ENCODE results near the gene LY6G5C.

The LY6G5C gene

DNA sequence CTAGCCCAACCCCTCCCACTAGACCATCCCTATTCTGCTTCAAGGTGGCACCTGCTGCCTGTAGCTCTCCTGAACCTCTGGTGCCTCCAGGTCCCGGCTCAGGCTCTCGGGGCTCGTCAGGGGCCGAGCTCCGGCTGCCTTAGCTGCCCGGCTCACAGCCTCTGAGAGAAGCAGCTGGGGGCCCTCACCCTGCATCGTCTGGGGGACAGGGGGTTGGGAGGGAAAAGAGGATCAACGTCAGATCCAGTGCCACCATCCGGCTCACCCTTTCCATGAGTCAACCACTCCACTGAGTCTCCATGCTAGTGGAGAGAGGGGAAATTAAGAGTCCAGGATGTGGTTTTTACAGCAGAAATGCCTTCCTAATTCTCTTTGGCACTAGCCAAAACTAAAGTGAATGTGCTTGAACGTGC, 41.4 kb downstream of the LY6G5C start:
- DNase-seq (ENCODE audit: low spot score): no peak

DNA sequence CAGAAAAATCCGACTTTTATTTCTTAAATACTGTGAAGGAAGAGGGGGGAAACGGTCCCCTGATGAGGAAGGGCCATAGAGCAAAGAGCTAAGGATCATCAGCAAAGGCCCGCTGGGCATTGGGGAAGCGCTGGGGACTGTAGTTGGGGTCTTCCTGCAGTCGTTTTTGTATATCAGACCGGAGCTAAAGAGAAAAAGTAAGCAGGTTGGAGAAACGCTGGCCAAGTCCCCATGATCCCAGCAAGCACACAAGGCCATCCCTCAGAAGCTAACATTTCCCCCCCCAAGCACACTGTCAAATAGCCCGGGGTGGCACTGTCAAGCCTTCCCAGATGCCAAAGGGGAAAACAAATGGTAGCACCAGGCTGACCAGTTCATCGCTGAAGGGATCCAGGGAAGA, 41.8 kb downstream of the LY6G5C start:
- no peak for DNase-seq (ENCODE audit: low spot score)

DNA sequence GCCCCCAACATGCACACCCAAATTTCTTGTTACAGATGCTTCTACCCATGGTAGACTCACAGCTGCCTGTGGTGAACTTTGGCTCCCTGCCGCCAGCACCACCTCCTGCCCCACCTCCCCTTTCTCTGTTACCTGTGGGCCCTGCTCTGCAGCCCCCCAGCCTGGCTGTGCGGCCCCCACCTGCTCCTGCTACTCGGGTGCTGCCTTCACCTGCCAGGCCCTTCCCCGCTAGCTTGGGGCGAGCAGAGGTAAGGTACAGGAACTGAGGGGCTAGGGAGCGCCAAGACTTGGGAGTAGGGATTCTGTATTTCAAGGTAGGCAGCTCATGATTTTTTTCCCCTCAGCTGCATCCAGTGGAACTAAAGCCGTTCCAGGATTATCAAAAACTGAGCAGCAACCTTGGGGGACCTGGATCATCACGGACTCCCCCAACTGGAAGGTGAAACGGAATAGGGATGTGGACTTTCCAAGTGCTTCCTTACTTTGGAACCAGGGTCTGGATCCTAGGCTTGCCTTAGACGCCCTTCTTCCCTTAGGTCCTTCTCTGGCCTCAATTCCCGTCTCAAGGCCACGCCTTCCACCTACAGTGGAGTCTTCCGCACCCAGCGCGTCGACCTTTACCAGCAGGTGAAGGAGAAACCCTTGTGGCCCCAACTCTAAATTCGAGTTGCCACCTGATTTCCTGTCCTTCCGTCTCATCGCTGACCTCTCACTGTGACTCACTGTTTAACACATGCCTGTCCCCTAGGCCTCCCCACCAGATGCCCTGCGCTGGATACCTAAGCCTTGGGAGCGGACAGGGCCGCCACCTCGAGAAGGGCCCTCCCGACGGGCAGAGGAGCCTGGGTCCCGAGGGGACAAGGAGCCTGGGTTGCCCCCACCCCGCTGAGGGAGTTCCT, 43.9 kb downstream of the LY6G5C start:
- no peak for DNase-seq (ENCODE audit: low spot score)

DNA sequence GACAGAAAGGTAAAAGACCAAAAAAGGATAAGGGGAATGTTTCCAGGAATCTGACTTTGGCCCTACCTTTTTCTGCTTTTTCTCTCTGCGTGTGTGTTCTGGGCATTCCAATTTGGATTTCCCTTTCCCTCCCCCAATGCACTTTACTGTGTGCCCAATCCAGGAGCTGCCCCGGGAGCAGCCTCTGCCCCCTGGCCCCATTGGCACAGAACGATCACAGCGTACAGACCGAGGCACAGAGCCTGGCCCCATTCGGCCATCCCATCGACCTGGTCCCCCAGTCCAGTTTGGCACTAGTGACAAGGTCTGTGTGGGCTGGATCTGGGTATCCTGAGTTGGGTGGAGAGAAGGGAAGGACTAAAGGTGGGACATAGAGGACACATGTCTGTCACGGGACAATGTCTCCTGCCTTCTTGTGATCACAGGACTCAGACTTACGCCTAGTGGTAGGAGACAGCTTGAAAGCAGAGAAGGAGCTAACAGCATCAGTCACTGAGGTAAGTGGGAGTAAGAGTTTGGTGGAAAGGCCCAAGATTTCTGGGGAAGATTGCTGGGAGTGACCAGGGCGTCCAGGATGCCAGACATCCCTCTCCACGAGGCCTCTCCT, 45.8 kb downstream of the LY6G5C start:
- DNase-seq (ENCODE audit: low spot score): no peak

DNA sequence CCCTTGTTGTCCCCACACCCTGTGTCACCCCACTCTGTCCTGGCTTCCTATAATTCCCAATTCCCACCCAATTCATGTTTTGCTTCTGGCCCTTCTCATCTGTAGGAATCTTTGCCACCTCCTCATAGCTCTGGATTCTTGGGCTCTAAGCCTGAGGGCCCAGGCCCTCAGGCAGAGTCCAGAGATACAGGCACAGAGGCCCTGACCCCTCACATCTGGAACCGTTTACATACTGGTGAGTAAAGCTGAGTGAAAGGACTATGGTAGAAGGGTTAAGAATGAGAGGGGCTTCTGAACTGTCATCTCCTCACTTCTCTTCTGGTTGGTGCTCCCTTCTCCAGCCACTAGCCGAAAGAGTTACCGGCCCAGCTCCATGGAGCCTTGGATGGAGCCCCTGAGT, 46.7 kb downstream of the LY6G5C start:
- DNase-seq (ENCODE audit: low spot score): no peak

DNA sequence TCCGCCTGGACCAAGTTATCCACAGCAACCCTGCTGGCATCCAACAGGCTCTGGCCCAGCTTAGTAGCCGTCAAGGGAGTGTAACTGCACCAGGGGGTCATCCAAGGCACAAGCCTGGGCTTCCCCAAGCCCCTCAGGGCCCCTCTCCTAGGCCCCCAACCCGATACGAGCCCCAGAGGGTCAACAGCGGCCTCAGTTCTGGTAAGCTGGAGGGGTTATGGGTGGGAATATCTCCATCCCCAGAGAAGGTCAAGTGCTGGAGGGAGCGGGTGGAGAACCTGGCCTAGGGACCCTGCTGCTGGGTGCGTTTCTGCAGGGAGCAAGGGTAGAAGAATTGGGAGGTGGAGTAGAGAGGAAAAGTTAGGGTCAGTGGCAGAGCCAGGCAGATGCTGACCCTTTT, 47.4 kb downstream of the LY6G5C start:
- DNase-seq (ENCODE audit: low spot score): no peak

DNA sequence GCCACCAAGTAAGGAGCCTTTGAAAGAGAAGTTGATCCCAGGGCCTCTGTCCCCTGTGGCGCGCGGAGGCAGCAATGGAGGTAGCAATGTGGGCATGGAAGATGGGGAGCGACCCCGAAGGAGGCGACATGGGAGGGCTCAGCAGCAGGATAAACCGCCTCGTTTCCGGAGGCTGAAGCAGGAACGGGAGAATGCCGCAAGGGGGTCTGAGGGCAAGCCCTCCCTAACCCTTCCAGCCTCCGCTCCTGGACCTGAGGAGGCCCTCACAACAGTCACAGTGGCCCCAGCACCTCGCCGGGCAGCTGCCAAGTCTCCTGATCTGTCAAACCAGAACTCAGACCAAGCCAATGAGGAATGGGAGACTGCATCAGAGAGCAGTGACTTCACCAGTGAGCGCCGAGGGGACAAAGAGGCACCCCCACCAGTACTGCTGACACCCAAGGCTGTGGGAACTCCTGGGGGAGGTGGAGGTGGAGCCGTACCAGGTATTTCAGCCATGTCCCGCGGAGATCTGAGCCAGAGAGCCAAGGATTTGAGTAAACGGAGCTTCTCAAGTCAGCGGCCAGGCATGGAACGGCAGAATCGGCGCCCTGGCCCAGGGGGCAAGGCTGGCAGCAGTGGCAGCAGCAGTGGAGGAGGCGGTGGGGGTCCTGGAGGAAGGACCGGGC, 48.5 kb downstream of the LY6G5C start:
- DNase-seq (ENCODE audit: low spot score): no peak

DNA sequence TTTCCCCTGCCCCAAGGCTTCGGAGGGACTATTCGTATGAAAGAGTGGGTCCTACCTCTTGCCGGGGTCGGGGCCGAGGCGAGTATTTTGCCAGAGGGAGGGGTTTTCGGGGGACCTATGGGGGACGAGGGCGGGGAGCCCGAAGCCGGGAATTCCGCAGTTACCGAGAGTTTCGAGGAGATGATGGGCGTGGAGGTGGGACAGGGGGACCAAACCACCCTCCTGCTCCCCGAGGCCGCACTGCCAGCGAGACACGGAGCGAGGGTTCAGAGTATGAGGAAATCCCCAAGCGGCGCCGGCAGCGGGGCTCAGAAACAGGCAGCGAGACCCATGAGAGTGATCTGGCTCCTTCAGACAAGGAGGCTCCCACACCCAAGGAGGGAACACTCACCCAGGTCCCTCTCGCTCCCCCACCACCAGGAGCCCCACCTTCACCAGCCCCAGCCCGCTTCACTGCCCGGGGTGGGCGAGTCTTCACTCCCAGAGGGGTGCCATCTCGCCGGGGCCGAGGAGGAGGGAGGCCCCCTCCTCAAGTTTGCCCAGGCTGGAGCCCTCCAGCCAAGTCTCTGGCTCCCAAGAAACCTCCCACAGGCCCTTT, 49.1 kb downstream of the LY6G5C start:
- DNase-seq (ENCODE audit: low spot score): no peak

DNA sequence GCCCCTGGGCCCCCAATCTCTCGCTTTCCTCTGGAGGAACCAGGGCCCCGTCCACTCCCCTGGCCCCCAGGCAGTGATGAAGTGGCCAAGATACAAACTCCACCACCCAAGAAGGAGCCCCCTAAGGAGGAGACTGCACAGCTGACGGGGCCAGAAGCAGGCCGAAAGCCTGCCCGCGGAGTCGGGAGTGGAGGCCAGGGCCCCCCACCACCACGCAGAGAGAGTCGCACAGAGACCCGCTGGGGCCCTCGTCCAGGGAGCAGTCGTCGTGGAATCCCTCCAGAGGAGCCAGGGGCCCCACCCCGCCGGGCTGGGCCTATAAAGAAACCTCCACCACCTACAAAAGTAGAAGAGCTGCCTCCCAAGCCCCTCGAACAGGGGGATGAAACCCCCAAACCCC, 49.7 kb downstream of the LY6G5C start:
- DNase-seq (ENCODE audit: low spot score): no peak

DNA sequence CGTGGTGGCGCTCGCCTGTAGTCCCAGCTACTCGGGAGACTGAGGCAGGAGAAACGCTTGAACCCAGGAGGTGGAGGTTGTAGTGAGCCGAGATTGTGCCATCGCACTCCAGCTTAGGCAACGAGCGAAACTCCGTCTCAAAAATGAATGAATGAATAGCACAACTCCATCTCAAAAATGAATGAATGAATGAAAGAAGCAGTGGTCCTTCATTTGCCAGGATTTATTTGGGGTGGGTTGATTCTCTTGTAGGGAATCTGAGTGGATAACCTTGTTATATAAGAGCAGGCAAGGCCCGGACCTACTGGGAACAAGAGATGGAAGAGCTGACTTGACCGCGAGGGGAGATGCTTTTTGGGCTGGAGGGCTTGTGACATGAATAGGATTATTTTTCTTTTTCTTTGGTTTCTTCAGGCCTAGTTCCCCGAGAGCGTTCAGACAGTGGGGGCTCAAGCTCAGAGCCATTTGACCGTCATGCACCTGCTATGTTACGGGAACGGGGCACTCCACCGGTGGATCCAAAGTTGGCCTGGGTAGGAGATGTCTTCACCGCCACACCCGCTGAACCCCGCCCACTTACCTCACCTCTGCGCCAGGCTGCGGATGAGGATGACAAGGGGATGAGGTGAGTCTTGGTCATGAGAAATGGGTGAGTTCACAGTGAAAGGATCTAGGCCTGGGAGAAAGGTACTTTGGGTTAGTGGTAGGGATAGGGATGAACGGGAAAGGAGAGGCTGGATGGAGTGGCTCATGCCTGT, 50.5 kb downstream of the LY6G5C start:
- no peak for DNase-seq (ENCODE audit: low spot score)

DNA sequence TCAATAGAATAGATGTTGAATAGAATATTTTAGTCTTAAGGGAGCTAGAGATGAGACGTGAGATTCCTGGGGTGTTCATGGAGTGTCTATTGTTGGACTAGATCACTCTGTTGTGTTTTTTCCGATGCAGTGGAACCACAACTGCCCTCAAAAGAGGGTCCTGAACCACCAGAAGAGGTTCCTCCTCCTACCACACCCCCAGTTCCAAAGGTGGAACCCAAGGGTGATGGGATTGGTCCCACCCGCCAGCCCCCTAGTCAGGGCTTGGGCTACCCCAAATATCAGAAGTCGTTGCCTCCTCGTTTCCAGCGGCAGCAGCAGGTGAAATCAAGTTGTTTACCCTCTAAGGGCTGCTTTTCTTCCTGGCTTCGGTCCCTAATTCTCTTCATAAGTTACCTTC, 51.9 kb downstream of the LY6G5C start:
- no peak for DNase-seq (ENCODE audit: low spot score)

DNA sequence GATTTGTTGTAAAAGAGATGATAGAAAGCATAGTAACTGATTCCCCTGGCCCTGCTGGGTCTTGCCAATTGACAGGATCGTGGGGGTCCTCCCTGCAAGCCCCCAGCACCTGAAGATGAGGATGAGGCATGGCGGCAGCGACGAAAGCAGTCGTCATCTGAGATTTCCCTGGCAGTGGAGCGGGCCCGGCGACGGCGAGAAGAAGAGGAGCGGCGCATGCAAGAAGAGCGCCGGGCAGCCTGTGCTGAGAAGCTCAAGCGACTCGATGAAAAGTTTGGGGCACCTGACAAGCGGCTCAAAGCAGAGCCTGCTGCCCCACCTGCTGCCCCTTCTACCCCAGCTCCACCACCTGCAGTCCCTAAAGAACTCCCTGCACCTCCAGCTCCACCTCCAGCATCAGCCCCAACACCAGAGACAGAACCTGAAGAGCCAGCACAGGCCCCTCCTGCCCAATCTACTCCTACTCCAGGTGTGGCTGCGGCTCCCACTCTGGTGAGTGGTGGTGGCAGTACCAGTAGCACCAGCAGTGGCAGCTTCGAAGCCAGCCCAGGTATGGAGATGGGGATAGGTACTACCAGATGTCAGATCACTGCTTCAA, 53.1 kb downstream of the LY6G5C start:
- DNase-seq (ENCODE audit: low spot score): no peak

DNA sequence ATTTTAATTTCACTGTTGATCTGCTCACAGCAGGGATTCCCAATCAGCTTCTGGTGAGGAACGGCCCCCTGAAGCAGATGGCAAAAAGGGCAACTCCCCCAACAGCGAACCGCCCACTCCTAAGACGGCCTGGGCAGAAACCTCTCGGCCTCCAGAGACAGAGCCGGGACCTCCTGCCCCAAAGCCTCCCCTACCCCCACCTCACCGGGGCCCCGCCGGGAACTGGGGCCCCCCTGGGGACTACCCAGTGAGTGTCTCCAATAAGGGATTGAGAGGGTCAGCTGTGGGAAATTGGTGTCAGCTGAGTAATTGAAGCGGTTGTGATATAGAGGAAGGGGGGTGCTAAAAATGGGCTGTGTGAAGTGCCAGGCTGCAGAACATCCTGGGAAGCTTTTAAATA, 53.9 kb downstream of the LY6G5C start:
- no peak for DNase-seq (ENCODE audit: low spot score)

Data from HuH-7 (cell line).